OCI-LY3 (cell line): ENCODE results near the gene IP6K2.
"Not testable (repeated sequence)": the region's sequence is repeated elsewhere in the genome, so short reads cannot be mapped to it uniquely, and the experiment has no call there.

Experiments
- CTCF ChIP-seq: fragments of 200-600, 300-600 bp; sonication (generic); IDR thresholded peaks from 2 replicates; pipeline ENCODE4 v1.5.1; 2014; ENCODE audit warnings: antibody characterized with exemption, low read length, low read depth
- EZH2phosphoT487 ChIP-seq: fragments of 200-600 bp; shearing (Covaris generic); IDR thresholded peaks from 2 replicates; pipeline ENCODE4 v1.6.1; 2018; ENCODE audit warnings: antibody characterized with exemption, mixed run types, low read depth

GRCh38 chr3:48759991-48760540 lies 43.0 kb upstream of the IP6K2 start:
- not testable (repeated sequence) for TF ChIP-seq CTCF, EZH2phosphoT487
